HCT116 (cell line): Measurements from ENCODE around the gene CCR2.

Source experiments
- CBX3 ChIP-seq: IDR thresholded peaks from 2 replicates; pipeline ENCODE4 v1.6.1; 2012; ENCODE audit warnings: low read depth
- CTCF ChIP-seq, 3 experiments: fragments of 200-600 bp in 1 of 3; sonication (generic) in 1 of 3; IDR thresholded peaks in 2 of 3; conservative IDR thresholded peaks in 1 of 3; 2 replicates each; pipeline ENCODE4 v1.5.1; 2012 to 2017; ENCODE audit warnings: low read depth in 2 of 3, low read length in 2 of 3, antibody characterized with exemption in 1 of 3, borderline replicate concordance in 1 of 3, control low read depth in 1 of 3, mild to moderate bottlenecking in 1 of 3, mixed read lengths in 1 of 3, mixed run types in 1 of 3, moderate library complexity in 1 of 3; ENCODE audit not compliant: insufficient read depth in 1 of 3
- EGR1 ChIP-seq: IDR thresholded peaks from 2 replicates; pipeline ENCODE4 v1.6.1; 2012; ENCODE audit warnings: low read depth
- REST ChIP-seq: IDR thresholded peaks from 2 replicates; pipeline ENCODE4 v1.6.1; 2012; ENCODE audit warnings: low read depth
- SIN3A ChIP-seq: IDR thresholded peaks from 2 replicates; pipeline ENCODE4 v1.6.1; 2012; ENCODE audit warnings: low read depth

- no peak for TF ChIP-seq REST
- no peak for TF ChIP-seq CBX3
- TF ChIP-seq EGR1, result no peak
- no peak for TF ChIP-seq CTCF (IDR thresholded peaks at IDR 0.05 in 2 of 3, conservative IDR thresholded peaks at IDR 0.05 in 1 of 3; ENCODE audit: borderline replicate concordance in 1 of 3, insufficient read depth in 1 of 3, low read depth in 2 of 3, low read length in 2 of 3)
- TF ChIP-seq SIN3A, result no peak
Measured at GRCh38 chr3:46365041-46365440, 11.1 kb downstream of the CCR2 start.
